GM18526 (cell line): ENCODE data around the gene DDX23.

Source experiments
- POLR2A ChIP-seq: IDR thresholded peaks from 3 replicates; pipeline ENCODE4 v1.6.1; 2011; ENCODE audit not compliant: insufficient read length; ENCODE audit errors: extremely low read depth

Gene DDX23

GRCh38 chr12:48851883-48852733, at the start of gene DDX23:
TSS of gene DDX23 (minus strand) at chr12:48852163. CDS start at chr12:48845782, 6,381 bp downstream.
- peak; percentile 85 for TF ChIP-seq POLR2A

- no peak for TF ChIP-seq POLR2A
Measured at GRCh38 chr12:48901278-48901677, 49.3 kb upstream of the DDX23 start.

- TF ChIP-seq POLR2A: no peak
Measured at GRCh38 chr12:48899651-48900050, 47.7 kb upstream of the DDX23 start.

- TF ChIP-seq POLR2A: no peak
Measured at GRCh38 chr12:48894271-48894670, 42.3 kb upstream of the DDX23 start.

- TF ChIP-seq POLR2A: no peak
Measured at GRCh38 chr12:48890657-48891418, 38.9 kb upstream of the DDX23 start.

- TF ChIP-seq POLR2A: no peak
Measured at GRCh38 chr12:48889679-48890078, 37.7 kb upstream of the DDX23 start.

GRCh38 chr12:48883305-48884161, 31.6 kb upstream of the DDX23 start:
- TF ChIP-seq POLR2A: no peak

- no peak for TF ChIP-seq POLR2A
Measured at GRCh38 chr12:48882972-48883304, 31.0 kb upstream of the DDX23 start.

GRCh38 chr12:48882315-48882687, 30.3 kb upstream of the DDX23 start:
- TF ChIP-seq POLR2A: no peak

- no peak for TF ChIP-seq POLR2A
Measured at GRCh38 chr12:48881686-48882314, 29.8 kb upstream of the DDX23 start.

GRCh38 chr12:48880647-48881046, 28.7 kb upstream of the DDX23 start:
- TF ChIP-seq POLR2A: no peak

- no peak for TF ChIP-seq POLR2A
Measured at GRCh38 chr12:48878548-48878947, 26.6 kb upstream of the DDX23 start.

- TF ChIP-seq POLR2A: no peak
Measured at GRCh38 chr12:48875944-48876515, 24.1 kb upstream of the DDX23 start.

- no peak for TF ChIP-seq POLR2A
Measured at GRCh38 chr12:48873096-48873495, 21.1 kb upstream of the DDX23 start.

GRCh38 chr12:48869191-48869590, 17.2 kb upstream of the DDX23 start:
- no peak for TF ChIP-seq POLR2A

GRCh38 chr12:48868451-48868850, 16.5 kb upstream of the DDX23 start:
- no peak for TF ChIP-seq POLR2A
